Measurements from ENCODE around the gene ADNP. TPM values are rescaled to one million over a fixed set of nuclear protein-coding genes. Genes with fewer than 3 reads are reported as not detected.

The ADNP gene
- polyA plus RNA-seq, 3 donors, result 11.2 to 22.7 (median 17.7) TPM

GRCh38 chr20:50943069-50943468 is 11.8 kb upstream of the ADNP start:
- H3K27ac ChIP-seq (ENCODE audit: low read depth, low read length), result no peak overlapping the region
- 93 to 97% (median 96%) methylated on average over 7 of the region's 7 CpGs for WGBS, 3 donors

- no peak overlapping the region for H3K27ac ChIP-seq (ENCODE audit: low read depth, low read length)
- WGBS, 3 donors, result 85 to 96% (median 86%) methylated on average over 1 of the region's 1 CpG
Measured at GRCh38 chr20:50933589-50933988, 2.4 kb upstream of the ADNP start.

- WGBS, 3 donors, result 57 to 76% (median 69%) methylated on average over 1 of the region's 1 CpG
- no peak overlapping the region for H3K27ac ChIP-seq (ENCODE audit: low read depth, low read length)
Measured at GRCh38 chr20:50932691-50933280, 1.5 kb upstream of the ADNP start.

- 42 to 54% (median 49%) methylated on average over 6 of the region's 6 CpGs for WGBS, 3 donors
- peak overlapping the region; percentile 41 for H3K27ac ChIP-seq (ENCODE audit: low read depth, low read length)
Measured at GRCh38 chr20:50932016-50932485, 814 bp upstream of the ADNP start.

DNA sequence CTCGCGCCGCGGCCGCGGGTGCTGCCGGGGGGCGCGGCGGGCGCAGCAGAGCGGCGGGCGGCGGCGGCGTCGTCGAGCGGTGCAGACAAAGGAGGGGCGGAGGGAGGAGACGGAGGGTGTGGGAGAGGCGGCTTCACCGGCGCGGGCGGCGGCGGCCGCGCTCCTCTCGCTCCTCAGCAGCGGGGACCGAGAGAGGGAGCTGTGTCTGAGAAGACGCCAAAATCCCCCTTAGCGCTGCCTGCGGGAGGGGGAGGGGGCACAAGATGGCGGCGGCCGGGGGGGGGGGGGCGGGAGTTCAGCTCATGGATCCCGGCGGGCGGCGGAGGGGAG is 296 bp downstream of the ADNP start:
- 0 to 2% (median 0%) methylated on average over 14 to 38 of the region's 45 CpGs for WGBS, 3 donors
- peak overlapping the region; percentile 99 for H3K27ac ChIP-seq (ENCODE audit: low read depth, low read length)

DNA sequence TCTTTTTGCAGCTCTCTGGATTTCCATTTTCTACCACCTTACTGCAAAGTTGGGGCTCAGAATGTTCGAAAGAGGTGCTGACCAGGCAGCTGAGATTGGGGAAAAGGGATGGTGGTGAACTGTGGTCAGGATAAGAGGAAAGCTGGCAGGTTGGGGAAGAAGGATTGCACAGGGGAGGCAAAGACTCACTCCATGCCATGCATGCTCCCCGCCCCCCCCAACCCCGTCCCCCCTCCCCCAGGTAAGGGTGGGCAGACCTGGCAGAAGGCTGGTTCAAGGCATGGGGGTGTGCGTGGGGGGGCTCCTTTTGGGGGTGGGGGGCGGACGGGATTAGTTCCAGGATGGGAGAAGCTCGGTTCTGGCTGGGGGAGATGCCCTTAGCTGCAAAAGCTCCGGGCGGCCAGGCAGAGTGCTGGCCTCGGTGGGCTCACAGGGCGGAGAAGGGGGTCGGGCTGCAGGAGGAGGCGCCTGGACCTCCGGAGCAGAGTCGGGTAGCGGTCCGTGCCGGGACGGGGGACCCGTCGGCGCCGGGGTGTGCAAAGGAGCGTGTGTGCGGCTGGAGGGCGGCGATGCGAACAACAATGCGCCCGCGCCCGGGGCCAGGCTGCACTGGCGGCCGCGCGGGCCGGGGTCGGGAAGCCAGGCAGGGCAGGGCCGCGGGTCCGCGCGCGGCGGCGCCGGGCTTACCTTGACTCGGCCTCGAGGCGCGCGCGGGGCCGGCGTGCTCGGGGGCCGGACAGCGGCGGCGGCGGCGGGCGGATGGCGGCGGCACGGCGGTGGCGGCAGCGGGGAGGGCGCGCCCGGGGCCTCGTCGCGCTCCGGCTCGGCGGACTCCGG is 880 bp downstream of the ADNP start:
- H3K27ac ChIP-seq (ENCODE audit: low read depth, low read length), result peak overlapping the region; percentile 99
- WGBS, 3 donors, result 0 to 1% (median 0%) methylated on average over 40 to 79 of the region's 79 CpGs

DNA sequence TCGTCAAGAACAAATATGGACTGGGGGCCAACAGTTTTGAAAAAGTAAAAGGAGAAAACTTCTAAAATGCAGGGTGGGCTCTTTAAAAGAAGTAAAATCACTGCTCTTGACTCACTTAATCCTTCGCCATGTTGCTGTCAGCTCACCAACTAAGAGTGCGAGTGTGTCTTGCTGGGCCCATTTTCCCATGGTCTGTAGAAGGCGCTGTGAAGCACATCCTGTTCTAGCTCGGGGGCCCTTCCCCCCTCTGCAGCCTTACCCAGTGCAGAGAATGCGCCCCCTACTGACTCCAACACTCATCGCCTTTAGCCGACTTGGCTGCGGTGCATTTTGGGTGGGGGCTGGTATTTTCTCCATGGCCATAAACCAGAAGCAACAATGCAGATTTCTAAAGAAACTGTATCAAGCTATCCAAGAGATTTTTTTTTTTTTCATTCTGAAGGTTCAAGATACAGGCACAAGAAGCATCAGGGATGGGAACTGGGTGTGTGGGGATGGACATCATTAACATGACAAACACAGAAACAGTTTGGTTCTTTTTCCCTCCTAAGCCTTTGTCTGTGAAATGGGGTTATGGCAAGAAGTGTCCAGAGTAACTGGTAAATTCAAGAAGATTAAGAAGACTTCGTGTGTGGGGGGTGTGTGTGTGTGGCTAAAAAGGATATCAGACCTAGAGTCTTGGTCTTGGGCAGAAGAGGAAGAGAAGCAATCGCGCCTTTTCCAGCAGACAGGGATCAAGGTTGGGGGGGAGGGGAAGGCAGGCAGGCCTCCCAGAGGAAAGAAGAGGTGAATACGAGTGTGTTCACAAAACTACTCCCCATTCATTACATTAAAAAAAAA is 1.7 kb downstream of the ADNP start:
- WGBS, 3 donors, result 8 to 14% (median 12%) methylated on average over 13 of the region's 13 CpGs
- H3K27ac ChIP-seq (ENCODE audit: low read depth, low read length), result no peak overlapping the region

GRCh38 chr20:50928469-50928868 is 2.8 kb downstream of the ADNP start:
- 59 to 66% (median 62%) methylated on average over 5 of the region's 5 CpGs for WGBS, 3 donors
- H3K27ac ChIP-seq (ENCODE audit: low read depth, low read length), result no peak overlapping the region

GRCh38 chr20:50926530-50926929 is 4.7 kb downstream of the ADNP start:
- H3K27ac ChIP-seq (ENCODE audit: low read depth, low read length), result no peak overlapping the region
- WGBS, 3 donors, result 35 to 65% (median 46%) methylated on average over 1 of the region's 1 CpG

- no peak overlapping the region for H3K27ac ChIP-seq (ENCODE audit: low read depth, low read length)
- 44 to 60% (median 58%) methylated on average over 2 of the region's 2 CpGs for WGBS, 3 donors
Measured at GRCh38 chr20:50924261-50924920, 6.8 kb downstream of the ADNP start.

- H3K27ac ChIP-seq (ENCODE audit: low read depth, low read length), result no peak overlapping the region
- 69 to 78% (median 75%) methylated on average over 8 of the region's 8 CpGs for WGBS, 3 donors
Measured at GRCh38 chr20:50921803-50922501, 9.3 kb downstream of the ADNP start.

GRCh38 chr20:50920997-50921396 is 10.2 kb downstream of the ADNP start:
- H3K27ac ChIP-seq (ENCODE audit: low read depth, low read length), result no peak overlapping the region

GRCh38 chr20:50919567-50919966 is 11.7 kb downstream of the ADNP start:
- H3K27ac ChIP-seq (ENCODE audit: low read depth, low read length), result no peak overlapping the region
- WGBS, 3 donors, result 69 to 77% (median 74%) methylated on average over 6 of the region's 6 CpGs

GRCh38 chr20:50918403-50918802 is 12.8 kb downstream of the ADNP start:
- WGBS, 3 donors, result 41 to 55% (median 49%) methylated on average over 3 of the region's 3 CpGs
- no peak overlapping the region for H3K27ac ChIP-seq (ENCODE audit: low read depth, low read length)

DNA sequence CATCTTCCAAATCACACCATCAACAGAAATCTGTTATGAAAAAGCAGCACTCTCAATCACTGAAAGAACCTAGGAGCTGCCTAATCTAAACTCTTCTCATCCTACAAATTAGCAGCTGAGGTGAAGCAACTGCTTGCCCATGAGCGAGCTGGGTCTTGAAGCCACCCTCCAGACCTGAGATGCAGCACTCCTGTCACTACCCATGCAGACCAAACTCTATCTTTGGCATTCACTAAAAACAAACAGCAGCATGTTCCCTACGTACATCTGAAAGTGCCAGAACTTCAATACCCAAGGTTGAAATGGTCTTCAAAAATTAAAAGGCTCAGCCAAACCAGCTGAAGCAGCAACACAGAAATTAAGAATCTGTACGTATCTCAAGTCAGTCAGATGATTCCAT is 14.3 kb downstream of the ADNP start:
- 66 to 86% (median 84%) methylated on average over 3 of the region's 3 CpGs for WGBS, 3 donors
- H3K27ac ChIP-seq (ENCODE audit: low read depth, low read length), result no peak overlapping the region

DNA sequence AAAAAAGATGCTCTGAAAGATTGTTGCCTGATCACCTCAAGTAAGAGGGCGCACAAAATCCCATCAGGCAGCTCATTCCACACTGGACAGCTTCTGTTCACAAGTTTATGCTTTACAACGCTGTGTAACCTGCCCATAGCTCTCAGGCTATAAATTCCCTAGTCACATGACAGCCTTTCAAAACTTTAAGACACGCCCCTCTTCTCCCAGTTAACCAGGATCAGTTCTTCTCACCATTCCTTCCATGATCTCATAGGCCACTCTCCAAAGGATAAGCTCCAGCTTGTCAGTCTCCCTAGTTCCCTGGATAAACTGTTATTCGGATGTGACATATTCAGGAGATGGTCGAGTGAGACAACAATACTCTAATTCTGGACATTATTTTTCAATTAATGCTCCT is 15.0 kb downstream of the ADNP start:
- no peak overlapping the region for H3K27ac ChIP-seq (ENCODE audit: low read depth, low read length)
- 61 to 64% (median 61%) methylated on average over 5 of the region's 5 CpGs for WGBS, 3 donors

DNA sequence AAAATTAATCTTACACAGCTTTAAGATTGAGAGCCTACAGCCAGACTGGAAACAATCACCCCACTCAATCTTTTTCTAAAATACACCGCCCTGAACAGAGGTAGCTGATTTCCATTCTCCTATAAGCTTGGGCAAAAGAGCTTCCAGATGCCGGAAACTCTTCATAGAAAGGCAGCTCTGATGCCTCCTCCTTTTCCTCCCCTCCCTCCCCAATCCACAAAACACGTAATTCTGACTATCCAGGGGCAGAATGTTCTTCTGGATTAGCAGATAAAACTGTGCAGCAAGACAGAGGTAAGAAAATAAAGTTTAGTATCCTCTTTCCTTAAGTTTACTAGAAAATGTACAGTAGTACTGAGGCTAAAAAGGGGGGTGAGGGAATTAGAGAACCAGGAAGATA is 15.8 kb downstream of the ADNP start:
- 40 to 60% (median 52%) methylated on average over 3 of the region's 3 CpGs for WGBS, 3 donors
- H3K27ac ChIP-seq (ENCODE audit: low read depth, low read length), result no peak overlapping the region

DNA sequence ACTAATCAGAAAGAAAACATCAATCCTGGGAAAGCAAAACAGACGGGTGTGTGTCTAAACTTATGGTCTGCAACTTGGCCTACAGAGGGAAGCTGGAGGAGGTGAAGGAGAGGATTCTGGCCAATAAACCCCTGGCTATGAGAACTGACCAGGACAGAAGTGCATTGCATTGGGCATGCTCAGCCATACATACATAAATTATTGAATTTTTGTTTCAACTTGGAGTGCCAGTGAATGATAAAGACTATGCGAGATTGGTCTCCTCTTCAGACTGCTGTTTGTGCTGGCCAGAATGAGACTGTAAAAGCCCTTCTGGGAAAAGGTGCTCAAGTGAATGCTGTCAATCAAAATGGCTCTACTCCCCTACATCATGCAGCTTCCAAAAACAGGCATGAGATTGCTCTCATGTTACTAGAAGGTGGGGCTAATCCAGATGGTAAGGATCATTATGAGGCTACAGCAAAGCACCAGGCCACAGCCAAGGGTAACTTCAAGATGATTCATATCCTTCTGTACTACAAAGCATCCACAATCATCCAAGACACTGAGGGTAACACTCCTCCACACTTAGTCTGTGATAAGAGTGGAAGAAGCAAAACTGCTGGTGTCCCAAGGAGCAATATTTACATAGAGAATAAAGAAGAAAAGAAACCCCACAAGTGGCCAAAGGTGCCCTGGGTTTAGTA is 17.4 kb downstream of the ADNP start:
- H3K27ac ChIP-seq (ENCODE audit: low read depth, low read length), result no peak overlapping the region

More for the DNA sequence above, 17.4 kb downstream of the ADNP start:
- WGBS, 3 donors, result 57 to 73% (median 65%) methylated on average over 2 of the region's 2 CpGs

All from adipose tissue (tissue), 3 donors.